GM18499 (cell line): ENCODE data around the gene TNXB.

ENCODE experiments used
- ATAC-seq: cut with Tn5 transposase; IDR thresholded peaks from one replicate; pipeline ENCODE4 v1.9.1; 2021; ENCODE audit warnings: moderate number of reproducible peaks; ENCODE audit not compliant: insufficient read depth, unreplicated experiment

The TNXB gene

DNA sequence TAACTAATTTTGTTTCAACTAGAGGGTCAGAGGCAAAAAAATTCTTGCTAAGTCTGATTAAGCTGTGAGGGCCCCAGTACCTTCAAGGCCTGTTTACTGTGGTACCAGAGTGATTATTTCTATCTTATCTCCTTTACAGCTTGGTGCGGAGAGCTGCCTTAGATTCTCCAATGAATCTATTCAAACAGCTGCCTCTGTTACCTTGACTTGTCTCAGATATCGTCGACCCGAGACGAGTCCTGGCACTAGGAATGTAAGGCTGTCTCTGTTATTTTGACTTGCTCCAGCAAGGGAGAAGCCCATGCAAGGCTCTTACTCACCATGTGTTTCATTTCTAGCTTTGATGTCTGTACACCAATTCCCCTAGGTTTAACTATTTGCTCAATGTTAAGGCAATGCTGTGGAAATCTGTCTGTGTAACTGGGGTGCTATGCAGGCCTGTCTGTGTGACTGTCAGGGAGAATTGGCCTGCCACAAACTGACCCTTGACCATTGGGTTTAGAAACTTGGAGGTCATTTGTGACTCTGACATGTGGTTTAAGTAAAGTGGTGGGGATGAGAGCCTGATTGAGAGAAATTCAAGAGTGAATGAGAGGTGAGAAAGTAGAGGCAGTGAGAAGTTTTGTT lies 31.4 kb upstream of the TNXB start:
- ATAC-seq = no peak

DNA sequence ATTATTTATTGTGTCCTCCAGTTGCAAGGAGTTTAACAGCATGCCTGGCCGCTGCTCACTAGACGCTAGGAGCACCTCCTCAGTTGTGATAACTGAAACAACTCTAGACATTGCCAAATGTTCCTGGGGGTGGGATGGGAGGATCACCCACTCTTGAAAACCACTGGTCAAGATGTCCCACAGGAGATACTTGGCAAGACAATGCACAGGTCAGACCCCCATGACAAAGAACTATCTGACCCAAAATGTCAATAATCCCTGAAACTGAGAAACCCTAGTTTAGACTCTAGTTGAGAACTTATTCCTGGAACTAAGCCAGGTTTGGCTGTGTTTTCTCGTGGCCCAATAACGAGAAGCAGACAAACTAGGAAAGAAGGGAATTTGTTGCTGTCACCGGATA lies 30.5 kb upstream of the TNXB start:
- ATAC-seq = no peak

DNA sequence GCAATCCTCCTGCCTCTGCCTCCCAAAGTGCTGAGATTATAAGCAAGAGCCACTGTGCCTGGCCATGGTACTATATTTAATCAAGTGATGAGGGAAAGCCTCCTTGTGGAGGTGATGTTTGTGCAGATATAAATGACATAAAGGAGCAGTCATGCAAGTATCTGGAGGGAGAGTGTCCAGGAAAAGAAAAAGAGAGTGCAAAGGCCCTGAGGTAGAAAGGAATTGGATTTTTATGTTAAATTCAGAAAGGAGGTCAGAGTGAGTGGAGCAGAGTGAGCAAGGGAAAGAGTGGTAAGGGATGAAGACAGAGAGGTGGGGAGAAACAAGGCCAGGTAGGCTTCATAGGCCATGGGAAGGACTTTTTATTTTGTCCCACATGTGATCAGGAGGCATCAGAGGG lies 28.3 kb upstream of the TNXB start:
- ATAC-seq = no peak

DNA sequence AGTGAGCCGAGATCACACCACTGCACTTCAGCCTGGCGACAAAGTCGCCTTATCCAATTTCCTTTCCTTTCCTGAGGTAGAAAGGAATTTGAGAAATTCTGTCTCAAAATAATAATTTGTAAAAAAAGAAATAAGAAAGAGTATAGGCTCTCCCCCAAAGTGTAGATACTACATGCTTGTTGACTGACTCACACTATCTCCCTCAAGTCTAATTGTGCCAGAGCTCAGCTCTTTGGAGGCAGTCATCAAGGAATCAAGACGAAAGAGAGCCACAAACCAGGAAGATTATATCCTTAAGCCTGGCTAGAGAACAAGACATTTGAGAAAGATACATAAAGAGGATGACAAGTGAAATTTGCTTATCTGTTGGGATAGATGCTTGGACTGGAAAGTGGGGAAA lies 24.6 kb upstream of the TNXB start:
- ATAC-seq = no peak

DNA sequence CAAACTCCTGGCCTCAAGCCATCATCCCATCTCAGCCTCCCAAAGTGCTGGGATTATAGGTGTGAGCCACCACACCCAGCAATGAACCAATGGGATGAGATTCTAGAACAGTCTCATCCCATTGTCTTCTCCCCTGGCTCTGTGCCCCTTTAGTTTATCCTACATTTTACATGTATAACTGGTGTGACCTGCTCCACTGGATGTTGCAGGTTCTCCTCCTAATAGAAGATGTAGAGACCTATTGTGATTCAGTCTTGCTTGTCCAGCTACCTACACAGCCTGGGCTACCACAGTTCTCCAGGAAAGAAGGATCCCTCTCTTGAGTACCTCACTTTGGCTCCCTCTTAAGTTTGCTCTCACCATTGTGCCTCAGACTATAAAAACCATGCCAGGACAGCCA lies 23.0 kb upstream of the TNXB start:
- ATAC-seq = no peak

DNA sequence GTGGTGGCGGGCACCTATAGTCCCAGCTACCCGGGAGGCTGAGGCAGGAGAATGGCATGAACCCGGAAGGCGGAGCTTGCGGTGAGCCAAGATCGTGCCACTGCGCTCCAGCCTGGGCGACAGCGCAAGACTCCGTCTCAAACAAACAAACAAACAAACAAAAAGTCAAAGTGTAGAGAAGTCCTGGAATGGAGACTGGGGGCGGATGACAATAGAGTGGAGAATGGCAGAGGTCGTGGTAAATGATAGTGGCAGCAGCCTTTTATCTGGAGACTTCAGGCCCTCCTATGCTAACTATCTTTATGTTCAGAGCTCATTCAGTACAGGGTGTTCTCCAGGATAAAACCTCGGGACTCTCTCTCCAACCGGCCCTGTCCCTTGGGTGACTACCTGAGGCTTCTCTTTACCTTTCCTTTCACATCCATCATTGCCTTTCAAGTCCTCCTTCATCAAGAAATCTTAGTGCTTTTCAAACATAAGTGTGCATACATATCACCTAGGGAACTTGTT lies 22.4 kb upstream of the TNXB start:
- ATAC-seq = no peak

DNA sequence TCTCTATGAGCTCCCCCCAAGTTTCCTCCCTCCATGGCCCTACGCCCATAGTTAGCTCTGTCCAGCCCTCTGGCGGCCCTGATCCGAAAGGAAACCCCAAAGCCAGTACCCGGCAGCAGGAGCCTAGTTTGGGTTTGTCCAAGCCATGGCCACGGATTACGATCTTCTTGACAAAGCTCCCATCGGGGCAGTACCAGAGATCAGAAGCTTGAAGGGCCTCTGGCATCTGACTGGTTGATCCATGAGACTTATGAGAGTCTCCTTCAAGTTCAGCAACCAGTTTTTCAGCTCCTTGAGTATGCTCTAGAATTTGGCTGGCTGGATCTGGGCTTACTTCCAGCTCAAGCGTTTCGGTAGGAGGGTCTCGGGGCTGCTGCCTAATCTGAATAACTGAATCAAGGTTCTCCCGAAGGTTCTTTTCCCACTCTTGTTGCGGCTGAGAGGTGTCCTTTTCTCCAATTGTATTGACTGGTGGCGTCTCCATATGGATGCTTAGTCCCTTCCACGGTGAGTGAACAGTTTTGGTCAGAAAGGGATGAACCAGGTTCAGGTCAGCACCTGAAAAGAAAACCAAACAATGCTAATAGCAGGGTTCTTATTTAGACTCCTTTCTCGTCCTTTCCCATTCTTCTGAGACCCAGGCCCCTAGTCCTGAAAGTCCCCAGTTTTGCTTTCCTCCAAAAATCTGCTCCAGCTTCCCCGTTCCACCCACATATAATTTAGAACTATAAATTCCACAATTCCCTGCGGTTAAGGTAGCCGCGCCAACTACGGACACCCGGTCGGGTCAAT lies 20.4 kb upstream of the TNXB start:
- no peak for ATAC-seq

DNA sequence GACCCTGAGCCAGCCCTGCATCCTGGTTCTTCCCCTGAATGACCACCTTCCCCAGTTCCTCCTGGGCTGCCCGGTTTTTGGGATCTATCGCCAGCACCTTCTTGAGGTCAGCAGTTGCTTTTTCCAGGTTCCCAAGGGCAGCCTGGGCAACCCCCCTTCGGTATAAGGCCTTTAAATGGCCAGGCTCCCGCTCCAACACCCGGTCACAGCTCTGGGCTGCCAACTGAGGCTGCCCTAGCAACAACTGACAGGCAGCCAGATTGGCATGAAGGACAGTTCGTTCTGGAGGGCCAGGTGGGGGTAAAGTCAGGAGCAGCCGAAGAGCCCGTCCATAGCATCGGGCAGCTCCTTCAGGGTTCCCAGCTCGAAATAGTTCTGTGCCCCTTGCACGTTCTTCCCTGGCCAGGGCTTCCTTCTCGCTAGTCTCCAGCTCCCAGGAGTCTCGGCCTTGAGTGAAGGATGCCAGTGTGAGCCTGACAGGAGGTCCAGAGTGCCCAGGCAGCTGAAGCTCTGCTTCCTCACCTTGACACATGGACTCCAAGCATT lies 19.7 kb upstream of the TNXB start:
- no peak for ATAC-seq

DNA sequence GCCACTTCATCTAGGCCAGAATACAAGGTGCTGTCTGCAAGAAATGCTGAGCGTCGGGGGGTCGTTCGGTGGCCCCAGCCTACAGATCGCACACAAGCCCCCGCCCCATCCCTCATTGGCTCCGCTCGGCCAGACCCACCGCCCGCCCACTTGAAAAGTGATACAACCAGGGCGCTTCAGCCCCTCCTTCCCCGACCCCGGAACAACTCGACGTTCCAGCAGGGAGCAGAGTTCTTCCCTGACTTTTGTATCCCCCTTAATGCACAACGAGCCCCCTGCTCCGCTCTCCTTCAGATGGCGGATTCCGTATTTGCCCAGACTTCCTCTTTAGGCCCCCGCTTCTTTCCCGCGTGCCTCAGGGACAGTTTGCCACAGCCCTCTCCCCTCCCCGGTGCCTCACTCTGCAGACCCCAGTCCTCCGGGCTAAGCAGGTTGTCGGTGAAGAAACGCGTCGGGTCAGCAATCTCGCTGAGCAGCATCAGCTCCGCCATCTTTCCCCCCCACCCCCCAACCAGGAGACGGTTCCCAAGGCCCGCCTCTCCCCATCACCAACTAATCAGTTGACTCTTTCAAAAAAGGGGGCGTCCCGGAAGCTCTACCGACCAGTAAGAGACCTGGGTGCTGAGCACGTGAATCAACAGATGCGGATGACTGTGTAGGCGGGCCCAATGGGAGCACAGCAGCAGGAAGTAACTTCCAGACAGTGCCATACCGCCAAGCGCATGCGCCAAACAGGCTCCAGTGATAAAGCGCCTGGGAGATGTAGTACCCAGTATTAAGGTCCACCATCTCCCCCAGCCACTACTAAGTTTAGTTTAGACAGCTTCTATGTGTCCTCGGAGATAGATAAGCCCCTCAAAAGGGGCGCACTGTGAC lies 18.8 kb upstream of the TNXB start, which contains the start of gene ATF6B:
Gene ATF6B, minus strand, starts transcription at position 530 of the 876 bp plus-strand sequence. Its CDS starts 39 bp downstream, at position 491.
- peak; percentile 67 for ATAC-seq

DNA sequence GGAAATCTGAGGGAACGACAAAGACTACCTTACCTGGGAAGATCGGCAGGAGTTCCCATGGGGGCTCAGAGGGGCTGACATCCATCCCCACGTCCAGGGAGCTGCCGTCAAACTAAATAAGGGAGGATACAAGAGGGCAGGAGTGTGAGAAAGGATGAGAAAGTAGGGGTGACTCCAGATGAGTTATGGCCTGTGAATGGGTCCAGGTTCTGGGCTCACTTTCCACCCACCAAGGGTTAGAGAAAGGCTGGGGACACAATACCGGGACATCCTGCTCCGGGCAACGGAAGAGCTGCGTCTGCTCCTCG lies 18.2 kb upstream of the TNXB start:
- ATAC-seq = no peak

DNA sequence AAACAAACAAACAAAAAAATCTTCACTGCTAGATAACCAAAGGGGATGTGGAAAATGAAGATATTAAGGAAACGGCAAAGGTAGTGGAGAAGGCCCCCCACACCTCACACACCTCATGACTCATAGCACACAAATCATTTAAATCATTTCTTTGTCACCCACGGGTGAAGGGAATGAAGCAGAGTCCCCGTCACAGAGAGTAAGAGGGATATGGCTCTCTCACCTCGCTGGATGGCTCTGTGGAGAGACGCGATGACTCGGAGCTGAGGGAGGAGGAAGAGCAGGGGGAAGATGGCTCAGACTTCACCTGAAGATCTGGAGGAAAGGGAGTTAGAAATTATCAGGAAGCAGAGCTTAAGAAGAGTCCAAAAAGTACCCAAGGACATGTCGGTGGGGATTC lies 17.7 kb upstream of the TNXB start:
- ATAC-seq = no peak

DNA sequence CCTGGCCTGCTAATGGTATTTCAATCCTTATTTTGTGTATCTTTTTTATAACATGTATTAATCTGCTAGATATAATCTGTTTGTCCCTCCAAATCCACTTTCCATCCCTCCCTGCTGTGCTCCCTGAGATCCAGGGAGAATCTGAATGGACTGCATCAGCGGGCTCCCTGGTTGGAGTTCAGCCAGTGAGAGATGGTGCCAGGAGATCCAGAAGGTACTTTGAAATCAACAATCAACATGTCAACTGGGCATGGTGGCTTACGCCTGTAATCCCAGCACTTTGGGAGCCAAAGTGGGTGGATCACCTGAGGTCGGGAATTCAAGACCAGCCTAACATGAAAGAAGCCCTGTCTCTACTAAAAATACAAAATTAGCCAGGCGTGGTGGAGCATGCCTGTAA lies 14.5 kb upstream of the TNXB start:
- no peak for ATAC-seq

DNA sequence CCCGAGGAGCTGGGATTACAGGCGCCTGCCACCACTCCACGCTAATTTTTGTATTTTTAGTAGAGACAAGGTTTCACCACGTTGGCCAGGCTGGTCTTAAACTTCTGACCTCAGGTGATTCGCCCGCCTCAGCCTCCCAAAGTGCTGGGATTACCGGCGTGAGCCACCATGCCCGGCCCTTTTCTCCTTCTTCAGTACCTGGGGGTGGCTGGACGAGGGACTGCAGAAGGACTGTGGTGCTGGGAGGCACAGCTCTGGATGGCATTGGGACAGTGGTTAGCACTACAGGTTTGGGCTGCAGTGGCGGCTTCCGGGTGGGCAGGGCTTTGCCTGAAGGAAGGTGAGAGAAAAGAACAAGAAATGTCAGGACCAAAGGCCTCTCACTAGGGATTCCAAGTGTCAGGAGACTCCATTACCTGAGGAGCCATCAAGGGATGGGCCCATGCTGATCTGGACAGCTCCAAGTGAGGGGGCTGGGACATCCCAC lies 11.5 kb upstream of the TNXB start:
- no peak for ATAC-seq

DNA sequence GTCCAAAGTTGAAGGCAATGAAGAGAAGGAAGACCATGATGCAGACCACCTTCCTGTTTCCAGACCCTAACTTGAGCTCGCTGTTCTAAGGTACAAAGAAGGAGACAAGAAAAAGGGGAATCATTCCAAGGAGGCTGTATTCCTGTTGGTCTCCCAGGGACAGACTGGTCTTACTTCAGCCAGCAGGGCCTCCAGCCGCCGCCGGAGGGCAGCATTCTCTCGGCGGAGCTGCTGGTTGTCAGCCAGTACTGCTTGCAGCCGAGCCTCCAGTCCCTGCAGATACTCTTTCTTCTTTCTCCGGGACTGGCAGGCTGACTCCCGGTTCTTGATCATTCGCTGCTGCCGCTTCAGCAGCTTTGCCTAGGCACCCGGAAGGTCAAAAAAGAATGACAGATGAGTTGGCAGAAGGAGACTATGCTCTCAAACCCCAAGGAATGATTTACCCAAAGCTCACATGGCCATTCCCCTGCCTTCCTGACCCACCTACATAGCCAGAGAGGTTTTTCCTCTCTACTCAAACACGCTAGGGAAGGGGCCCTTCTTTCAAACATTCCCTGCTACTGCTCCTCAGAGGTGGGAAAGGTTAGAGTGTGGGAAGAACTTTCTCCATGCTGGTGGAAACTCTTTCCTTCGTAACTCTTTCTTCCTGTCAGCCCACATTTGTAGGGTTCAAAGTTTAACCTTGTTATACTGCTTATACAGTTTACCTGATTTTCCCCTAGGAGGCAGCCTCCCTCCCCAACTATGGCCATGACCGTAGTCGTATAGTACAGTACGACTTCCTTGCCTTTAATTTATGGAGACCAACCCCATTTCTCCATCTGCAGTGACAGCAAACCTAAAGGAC lies 9.9 kb upstream of the TNXB start:
- ATAC-seq = no peak

DNA sequence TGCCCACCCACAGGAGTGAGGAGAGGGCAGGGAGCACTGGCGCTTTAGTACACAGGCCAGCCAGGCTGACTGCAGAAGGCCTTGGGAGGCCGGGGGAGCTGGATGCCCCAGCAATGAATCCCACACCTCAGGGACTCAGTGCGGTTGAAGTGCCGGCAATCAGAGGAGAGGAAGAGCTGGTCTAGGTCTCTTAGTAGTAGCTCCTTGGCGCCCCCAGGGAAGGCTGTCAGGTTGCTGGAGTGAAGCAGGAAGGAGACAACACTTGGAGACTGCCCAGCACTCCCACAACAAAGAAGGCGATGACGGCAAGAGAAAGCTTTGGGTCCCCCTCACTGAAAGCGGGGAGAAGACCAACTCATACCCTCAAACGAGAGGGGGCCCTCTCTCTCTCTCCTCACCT lies 8.3 kb upstream of the TNXB start:
- ATAC-seq = no peak

DNA sequence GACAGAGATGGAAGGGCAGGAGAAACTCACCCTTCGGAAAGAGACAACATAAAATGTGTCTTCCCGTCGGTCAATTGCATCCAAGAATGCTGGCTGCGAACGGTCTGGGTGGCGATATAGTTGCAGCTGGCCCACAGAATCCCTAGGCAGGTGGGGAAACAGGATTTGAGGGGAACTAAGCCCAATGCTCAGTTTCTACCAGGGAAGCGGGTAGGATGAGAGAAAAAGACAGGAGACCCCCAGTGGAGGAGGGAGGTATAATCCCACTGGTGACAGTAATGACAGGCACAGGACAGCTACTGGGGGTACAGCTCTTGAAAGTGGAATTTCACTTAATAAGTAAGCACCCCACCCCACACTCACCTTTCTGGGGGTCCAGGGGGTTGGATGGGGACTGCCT lies 7.5 kb upstream of the TNXB start:
- no peak for ATAC-seq

DNA sequence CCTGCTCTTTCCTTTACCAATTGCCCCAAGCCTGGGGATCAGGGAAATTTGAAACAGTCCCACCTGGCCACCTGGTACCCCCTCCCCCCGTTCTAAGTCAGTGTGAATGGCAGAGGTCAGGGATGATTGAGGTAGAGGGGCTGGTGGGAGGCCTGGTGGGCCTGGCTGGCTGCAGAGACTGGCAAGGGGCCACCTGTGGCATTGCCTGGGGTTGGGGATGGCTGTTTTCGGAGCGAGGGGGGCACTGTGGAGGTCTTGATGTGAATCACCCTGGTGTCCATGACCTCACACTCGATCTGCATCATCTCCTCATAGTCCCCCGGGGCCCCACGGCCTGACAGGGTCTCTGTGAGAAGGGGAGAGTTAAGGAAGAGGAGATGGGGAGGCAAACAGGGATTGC lies 6.5 kb upstream of the TNXB start:
- no peak for ATAC-seq

DNA sequence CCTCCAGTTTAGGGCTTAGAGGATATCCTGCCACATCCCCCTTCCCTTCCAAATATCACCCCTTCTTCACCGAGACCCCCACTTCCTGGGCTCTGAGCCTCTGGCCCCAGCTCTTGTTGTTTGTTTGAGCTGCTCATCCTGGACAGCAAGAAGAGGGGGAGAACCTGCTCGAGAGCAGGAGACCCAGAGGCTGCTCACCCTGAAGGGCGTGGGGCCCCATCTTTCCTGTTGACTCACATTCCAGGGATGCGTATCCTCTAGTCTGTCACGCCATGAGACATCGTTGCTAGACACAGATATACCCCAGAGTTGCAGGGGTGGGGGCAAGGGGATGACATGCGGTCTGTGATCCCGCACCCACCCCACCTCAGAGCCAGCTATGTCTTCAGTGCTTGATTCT lies 5.7 kb upstream of the TNXB start:
- ATAC-seq = no peak

DNA sequence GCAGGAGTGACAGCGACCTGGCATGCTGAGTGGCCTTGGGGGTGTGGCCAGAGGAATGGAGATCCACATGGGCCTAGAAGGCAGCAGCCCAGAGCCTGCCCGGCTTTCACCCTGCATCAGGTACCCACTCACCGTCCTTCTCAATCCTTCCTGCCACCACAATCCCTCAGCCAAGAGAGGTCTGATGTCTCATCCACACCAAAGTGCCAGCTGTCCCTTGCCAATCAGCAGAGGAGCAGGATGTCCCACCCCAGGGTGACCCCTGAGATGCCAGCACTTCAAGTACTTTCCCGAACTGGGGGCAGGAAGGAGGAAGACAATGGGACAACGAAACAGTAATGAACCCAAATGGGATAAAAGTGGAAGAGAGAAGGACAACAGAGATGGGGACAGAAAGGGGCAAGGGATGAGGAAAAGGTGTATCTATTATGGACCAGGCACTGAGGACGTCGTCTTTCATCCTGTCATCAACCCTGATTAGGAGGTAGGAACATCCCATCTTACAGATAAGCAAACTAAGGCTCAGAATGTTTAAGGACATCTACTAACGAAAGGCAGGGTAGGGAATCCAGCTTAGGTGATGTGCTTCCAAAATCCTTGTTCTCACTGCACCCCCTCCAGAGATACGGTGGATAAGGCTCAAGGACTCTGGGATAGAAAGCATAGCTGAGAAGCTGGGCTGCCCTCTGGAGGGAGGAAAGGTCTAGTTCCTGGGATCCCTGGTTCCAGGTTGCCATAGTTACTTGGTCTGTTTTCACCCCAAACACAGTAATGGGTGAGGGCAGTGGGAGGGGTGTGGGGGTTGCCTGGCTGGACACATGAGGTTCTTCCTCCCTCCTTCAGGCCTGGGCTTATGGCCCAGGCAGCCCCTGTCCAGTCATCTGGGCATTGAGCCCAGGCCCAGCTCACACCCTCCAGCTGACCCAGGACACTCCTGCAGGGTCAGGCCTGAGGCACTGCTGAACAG lies 4.5 kb upstream of the TNXB start:
- ATAC-seq = no peak
